ENCODE measurements around the gene ALDH18A1. TPM values are rescaled to one million over a fixed set of nuclear protein-coding genes. Genes with fewer than 3 reads are reported as not detected.

ALDH18A1 gene
- total RNA-seq, 1 donor from 2014 or later, result 104 TPM

DNA sequence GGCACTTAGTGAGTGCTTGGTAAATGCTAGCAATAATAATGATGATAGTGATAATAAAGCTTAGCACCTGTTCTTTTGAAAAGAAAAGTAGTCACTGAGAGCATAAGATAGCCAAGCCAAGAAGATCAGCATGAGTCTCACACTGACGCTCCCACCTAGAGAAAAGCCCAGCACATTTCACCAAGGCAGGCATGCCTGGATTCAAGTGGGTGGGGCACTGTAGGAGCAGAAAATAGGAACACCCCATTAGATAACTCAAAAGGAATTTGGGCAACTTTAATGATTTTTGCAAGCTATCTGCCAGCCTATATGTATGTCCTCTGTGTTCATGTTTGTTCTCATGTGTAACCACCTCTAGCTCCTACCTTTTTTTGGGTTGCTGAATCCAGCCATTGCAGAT lies 77.2 kb downstream of the ALDH18A1 start:
- no peaks in the 10 kb centered on the region for H3K4me1 Mint-ChIP-seq
- peaks cover 5% of the 10 kb centered on the region for H3K27me3 Mint-ChIP-seq (ENCODE audit: low read depth)
- TF ChIP-seq, protein P1, sequence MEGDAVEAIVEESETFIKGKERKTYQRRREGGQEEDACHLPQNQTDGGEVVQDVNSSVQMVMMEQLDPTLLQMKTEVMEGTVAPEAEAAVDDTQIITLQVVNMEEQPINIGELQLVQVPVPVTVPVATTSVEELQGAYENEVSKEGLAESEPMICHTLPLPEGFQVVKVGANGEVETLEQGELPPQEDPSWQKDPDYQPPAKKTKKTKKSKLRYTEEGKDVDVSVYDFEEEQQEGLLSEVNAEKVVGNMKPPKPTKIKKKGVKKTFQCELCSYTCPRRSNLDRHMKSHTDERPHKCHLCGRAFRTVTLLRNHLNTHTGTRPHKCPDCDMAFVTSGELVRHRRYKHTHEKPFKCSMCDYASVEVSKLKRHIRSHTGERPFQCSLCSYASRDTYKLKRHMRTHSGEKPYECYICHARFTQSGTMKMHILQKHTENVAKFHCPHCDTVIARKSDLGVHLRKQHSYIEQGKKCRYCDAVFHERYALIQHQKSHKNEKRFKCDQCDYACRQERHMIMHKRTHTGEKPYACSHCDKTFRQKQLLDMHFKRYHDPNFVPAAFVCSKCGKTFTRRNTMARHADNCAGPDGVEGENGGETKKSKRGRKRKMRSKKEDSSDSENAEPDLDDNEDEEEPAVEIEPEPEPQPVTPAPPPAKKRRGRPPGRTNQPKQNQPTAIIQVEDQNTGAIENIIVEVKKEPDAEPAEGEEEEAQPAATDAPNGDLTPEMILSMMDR (IDR thresholded peaks at IDR 0.05; ENCODE audit: unreplicated experiment), result no peak
- no peak for DNase-seq (ENCODE audit: low spot score in 2 of 2, unreplicated experiment in 2 of 2)
- H3K27ac Mint-ChIP-seq, result no peak overlapping the region
- H3K36me3 Mint-ChIP-seq, result no peaks in the 10 kb centered on the region
- H3K4me3 Mint-ChIP-seq, result no peak overlapping the region
- H3K9me3 Mint-ChIP-seq, result no peaks in the 10 kb centered on the region

DNA sequence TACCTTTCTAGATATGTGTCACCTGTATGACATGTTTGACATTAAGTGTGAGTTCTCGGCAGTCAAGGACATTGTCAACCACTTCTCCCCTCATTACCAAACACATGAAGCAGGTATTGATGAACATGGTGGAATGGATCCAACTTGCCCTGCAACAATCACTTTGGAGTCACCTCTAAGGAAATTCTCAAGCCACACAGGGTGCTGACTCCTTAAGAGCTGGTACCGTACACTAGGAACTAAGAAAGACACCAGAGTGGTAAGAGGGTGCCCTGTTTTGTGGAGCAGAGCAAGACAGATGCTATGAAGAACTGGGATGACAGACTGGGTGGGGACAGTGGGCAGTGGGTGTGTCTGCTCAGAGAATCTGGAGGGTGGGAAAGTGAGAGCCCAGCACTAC lies 77.9 kb downstream of the ALDH18A1 start:
- no peaks in the 10 kb centered on the region for H3K4me1 Mint-ChIP-seq
- H3K4me3 Mint-ChIP-seq, result no peak overlapping the region
- TF ChIP-seq, protein P1 (IDR thresholded peaks at IDR 0.05; ENCODE audit: unreplicated experiment), result no peak
- no peak for DNase-seq (ENCODE audit: low spot score in 2 of 2, unreplicated experiment in 2 of 2)
- no peak overlapping the region for H3K27ac Mint-ChIP-seq
- H3K27me3 Mint-ChIP-seq (ENCODE audit: low read depth), result peaks cover 5% of the 10 kb centered on the region
- no peaks in the 10 kb centered on the region for H3K36me3 Mint-ChIP-seq
- H3K9me3 Mint-ChIP-seq, result no peaks in the 10 kb centered on the region

DNA sequence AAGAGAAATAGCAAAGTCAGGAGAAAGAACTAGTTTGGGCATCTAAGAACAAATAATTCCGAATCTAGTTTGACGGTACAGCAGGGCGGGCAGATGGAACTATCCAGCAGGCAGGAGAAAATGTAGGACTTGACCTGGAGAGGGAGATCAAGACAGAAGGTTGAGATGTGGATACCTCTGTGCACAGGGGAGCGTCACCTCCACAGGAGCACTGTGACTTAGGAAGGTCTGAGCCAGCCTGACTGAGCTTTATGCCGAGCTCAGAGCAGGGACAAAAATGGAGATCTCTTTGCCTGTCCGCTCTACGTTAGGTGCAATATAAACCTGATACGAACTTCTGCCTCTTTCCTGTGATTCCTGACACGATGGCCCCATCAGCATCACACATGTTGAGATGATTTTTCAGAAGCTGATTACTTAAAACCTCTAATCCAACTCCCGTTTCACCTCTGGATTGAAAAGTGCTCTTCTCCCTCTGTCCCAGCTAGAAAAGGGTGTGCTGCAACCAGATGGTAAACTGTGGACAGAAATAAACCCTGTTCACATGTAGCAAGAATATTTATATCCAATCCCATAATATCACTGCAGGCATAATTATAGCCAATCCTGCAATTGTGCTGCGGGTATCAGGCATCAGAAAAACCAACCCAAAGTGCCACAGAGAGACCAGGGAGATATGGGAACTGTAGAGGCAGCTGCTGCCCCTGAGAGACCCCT lies 81.7 kb downstream of the ALDH18A1 start:
- H3K4me3 Mint-ChIP-seq, result no peak overlapping the region
- H3K4me1 Mint-ChIP-seq, result no peaks in the 10 kb centered on the region
- DNase-seq (ENCODE audit: low spot score in 2 of 2, unreplicated experiment in 2 of 2), result no peak
- no peaks in the 10 kb centered on the region for H3K36me3 Mint-ChIP-seq
- H3K9me3 Mint-ChIP-seq, result no peaks in the 10 kb centered on the region
- H3K27ac Mint-ChIP-seq, result no peak overlapping the region
- TF ChIP-seq, protein P1 (IDR thresholded peaks at IDR 0.05; ENCODE audit: unreplicated experiment), result no peak
- no peaks in the 10 kb centered on the region for H3K27me3 Mint-ChIP-seq (ENCODE audit: low read depth)

DNA sequence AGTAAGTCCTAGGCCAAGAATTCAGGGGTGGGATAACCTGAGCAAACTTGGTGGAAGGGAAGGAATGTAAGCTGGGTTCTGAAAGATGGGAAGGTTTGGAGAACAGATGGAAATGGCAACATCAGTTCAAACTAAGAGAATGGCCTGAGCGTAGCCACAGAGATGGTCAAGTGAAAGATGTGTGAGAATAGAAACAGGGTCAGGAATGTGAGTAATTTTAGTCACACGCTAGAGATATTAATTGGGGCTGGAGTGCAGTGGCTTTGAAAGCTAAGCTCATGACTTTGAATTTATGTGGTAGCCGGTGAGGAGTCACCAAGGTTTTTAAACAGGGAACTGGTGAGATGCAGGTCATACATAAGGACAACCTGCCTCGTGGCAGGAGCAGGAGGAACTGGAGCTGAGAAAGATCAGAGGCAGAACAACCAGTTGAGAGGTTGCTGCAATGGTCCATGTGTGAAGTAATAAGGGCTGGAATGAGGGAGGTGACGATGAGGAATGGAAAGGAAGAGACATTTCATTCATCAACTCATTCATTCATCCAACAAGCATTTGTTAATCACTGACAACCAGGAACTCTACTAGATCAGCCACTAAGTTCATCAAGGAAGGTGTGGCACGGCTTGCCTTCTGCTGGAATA lies 82.4 kb downstream of the ALDH18A1 start:
- no peak overlapping the region for H3K27ac Mint-ChIP-seq
- no peak for DNase-seq (ENCODE audit: low spot score in 2 of 2, unreplicated experiment in 2 of 2)
- H3K4me3 Mint-ChIP-seq, result no peak overlapping the region
- H3K36me3 Mint-ChIP-seq, result no peaks in the 10 kb centered on the region
- H3K9me3 Mint-ChIP-seq, result peaks cover 3% of the 10 kb centered on the region
- TF ChIP-seq, protein P1 (IDR thresholded peaks at IDR 0.05; ENCODE audit: unreplicated experiment), result no peak
- H3K4me1 Mint-ChIP-seq, result no peaks in the 10 kb centered on the region
- no peaks in the 10 kb centered on the region for H3K27me3 Mint-ChIP-seq (ENCODE audit: low read depth)

DNA sequence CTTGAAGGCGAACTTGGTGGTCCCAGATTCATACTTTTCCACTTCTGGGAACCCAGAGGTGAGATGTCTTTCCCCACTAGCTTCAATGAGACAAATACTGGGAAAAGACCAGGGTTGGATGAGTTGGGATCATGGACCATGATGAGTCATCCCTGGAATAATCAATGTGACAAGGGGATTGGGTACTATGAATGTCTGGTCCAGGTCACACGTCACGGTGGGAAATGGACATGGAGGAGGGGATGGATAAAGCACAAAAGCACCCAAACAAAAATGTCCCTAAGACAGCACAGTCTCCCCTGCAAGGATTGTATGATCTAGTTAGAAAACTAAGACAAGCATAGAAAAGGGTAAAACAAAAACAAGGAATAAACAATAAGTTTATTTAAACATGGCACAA lies 83.0 kb downstream of the ALDH18A1 start:
- Mint-ChIP-seq H3K9me3 (peaks cover 3% of the 10 kb centered on the region), H3K27ac (no peak overlapping the region), H3K27me3 (ENCODE audit: low read depth) (no peaks in the 10 kb centered on the region), H3K4me1 (no peaks in the 10 kb centered on the region), H3K4me3 (no peak overlapping the region), H3K36me3 (no peaks in the 10 kb centered on the region)
- no peak for DNase-seq (ENCODE audit: low spot score in 2 of 2, unreplicated experiment in 2 of 2)
- TF ChIP-seq, protein P1 (IDR thresholded peaks at IDR 0.05; ENCODE audit: unreplicated experiment), result no peak

Data from mesothelial cell of epicardium (in vitro differentiated cells).